B cell (primary cell): Measurements from ENCODE around the gene CHKB. TPM values are rescaled to one million over a fixed set of nuclear protein-coding genes. Genes with fewer than 3 reads are reported as not detected.

Source experiments
- ATAC-seq: fragments of 200-7000 bp; cut with Tn5 transposase; one replicate; pipeline ENCODE4 v1.10.0; 2021; ENCODE audit warnings: low read depth, mild to moderate bottlenecking, moderate number of reproducible peaks, moderate library complexity
- CTCF ChIA-PET: fragments of 350-600 bp; sonication (Branson Sonifier 250); formaldehyde crosslinking; loops from one replicate; lab custom pipeline; 2021; ENCODE audit warnings: antibody characterized with exemption, inconsistent platforms; lab: Charles Lee
- POLR2A ChIA-PET: fragments of 350-600 bp; sonication (Branson Sonifier 250); formaldehyde crosslinking; loops from one replicate; lab custom pipeline; 2021; ENCODE audit warnings: antibody characterized with exemption; lab: Charles Lee
- DNase-seq: peaks from one replicate; pipeline ENCODE4 v3.0.0; 2013
- H2AFZ ChIP-seq: 2 replicates; pipeline ENCODE4 v1.6.1; 2012; ENCODE audit warnings: mild to moderate bottlenecking, low read depth, low read length; ENCODE audit not compliant: insufficient read depth, poor library complexity, severe bottlenecking
- H3K27ac ChIP-seq, 2 donors: 1 replicate in 1 of 2; 2 replicates in 1 of 2; pipeline ENCODE4 v1.5.1; 2012 to 2013; ENCODE audit warnings: low read length in 2 of 2, mild to moderate bottlenecking in 2 of 2, moderate library complexity in 1 of 2
- H3K27me3 ChIP-seq, 4 experiments: fragments of 200-600 bp in 1 of 4; sonication (generic) in 1 of 4; replicated peaks in 1 of 4; 1 replicate in 2 of 4; 2 replicates in 2 of 4; pipeline versions ENCODE4 v1.6.1 to v1.7.0; 2013 to 2016; ENCODE audit warnings: low read length in 3 of 4, mild to moderate bottlenecking in 2 of 4, mixed read lengths in 1 of 4, moderate library complexity in 1 of 4; ENCODE audit not compliant: insufficient read depth in 4 of 4, control insufficient read depth in 3 of 4; ENCODE audit errors: control extremely low read depth in 1 of 4
- H3K36me3 ChIP-seq, 2 experiments: replicated peaks in 1 of 2; 1 replicate in 1 of 2; 2 replicates in 1 of 2; pipeline versions ENCODE4 v1.6.1 to v1.7.1; 2013; ENCODE audit warnings: low read length in 1 of 2; ENCODE audit not compliant: insufficient read depth in 2 of 2, control insufficient read depth in 1 of 2; ENCODE audit errors: control extremely low read depth in 1 of 2, extremely low read depth in 1 of 2
- H3K4me1 ChIP-seq, 2 donors: fragments of 200-600 bp in 1 of 2; sonication (generic) in 1 of 2; 1 replicate in 1 of 2; 2 replicates in 1 of 2; pipeline versions ENCODE4 v1.5.1 to v1.6.1; 2013 to 2017; ENCODE audit warnings: low read length in 2 of 2; ENCODE audit not compliant: control insufficient read depth in 2 of 2, insufficient read depth in 2 of 2
- H3K4me2 ChIP-seq: replicated peaks from 2 replicates; pipeline ENCODE3; 2012; ENCODE audit warnings: mild to moderate bottlenecking, low read depth, low read length; ENCODE audit not compliant: poor library complexity, severe bottlenecking
- H3K4me3 ChIP-seq, 5 experiments: fragments of 200-600 bp in 1 of 5; sonication (generic) in 1 of 5; 1 replicate in 3 of 5; 2 replicates in 2 of 5; pipeline versions ENCODE4 v1.5.1 to v1.7.0; 2011 to 2016; ENCODE audit warnings: low read length in 4 of 5, mild to moderate bottlenecking in 4 of 5, low read depth in 2 of 5, control low read depth in 1 of 5, moderate library complexity in 1 of 5; ENCODE audit not compliant: insufficient read depth in 1 of 5; ENCODE audit errors: control extremely low read depth in 1 of 5, extremely low read depth in 1 of 5
- H3K79me2 ChIP-seq: fragments of 200-600 bp; sonication (generic); one replicate; pipeline ENCODE4 v1.6.0; 2016; ENCODE audit warnings: low read length; ENCODE audit not compliant: control insufficient read depth, insufficient read depth
- H3K9ac ChIP-seq: fragments of 200-600 bp; sonication (generic); 2 replicates; pipeline ENCODE4 v1.6.1; 2017; ENCODE audit warnings: mild to moderate bottlenecking, low read length, moderate library complexity
- H3K9me3 ChIP-seq, 3 donors: one replicate each; pipeline versions ENCODE4 v1.6.1 to v1.7.1; 2013; ENCODE audit warnings: low read length in 2 of 3; ENCODE audit not compliant: control insufficient read depth in 2 of 3, insufficient read depth in 1 of 3; ENCODE audit errors: control extremely low read depth in 1 of 3
- H4K20me1 ChIP-seq: 2 replicates; pipeline ENCODE4 v1.6.0; 2012; ENCODE audit warnings: mild to moderate bottlenecking, low read length; ENCODE audit not compliant: insufficient read depth, control insufficient read depth, poor library complexity, severe bottlenecking
- H3K27ac Mint-ChIP-seq: one replicate; pipeline ENCODE4 v1.8.0; 2021; ENCODE audit warnings: mixed read lengths
- H3K27me3 Mint-ChIP-seq: one replicate; pipeline ENCODE4 v1.8.0; 2021; ENCODE audit warnings: mixed read lengths
- H3K4me1 Mint-ChIP-seq: one replicate; pipeline ENCODE4 v1.8.0; 2021; ENCODE audit warnings: mixed read lengths
- H3K4me3 Mint-ChIP-seq: one replicate; pipeline ENCODE4 v1.8.0; 2021; ENCODE audit warnings: mixed read lengths
- H3K9me3 Mint-ChIP-seq: one replicate; pipeline ENCODE4 v1.8.0; 2022; ENCODE audit warnings: mixed read lengths; ENCODE audit not compliant: insufficient read depth
- EZH2 ChIP-seq: IDR thresholded peaks from 2 replicates; pipeline ENCODE4 v1.6.1; 2012; ENCODE audit warnings: borderline replicate concordance, low read depth, mild to moderate bottlenecking, moderate library complexity, low read length; ENCODE audit not compliant: insufficient read depth, poor library complexity, severe bottlenecking
- WGBS: methylation state at CpG from one replicate; pipeline ENCODE4 v1.1.5; 2013; ENCODE audit warnings: missing lambda C conversion rate; ENCODE audit not compliant: insufficient coverage; 5-methylcytosine and 5-hydroxymethylcytosine counted together
- intact Hi-C: fragments of 100-400 bp; cut with micrococcal nuclease; formaldehyde crosslinking; loops from one replicate; pipeline ENCODE4 v1.10.0; 2022
- polyA plus RNA-seq: library from polyadenylated mRNA; depleted of rRNA; stranded (reverse); fragments of >200 nt; gene quantifications from 2 replicates; pipeline ENCODE4 v1.2.3, GENCODE V29; 2012
- total RNA-seq, 2 donors: library from RNA; stranded (reverse); fragments of 120-200 nt in 1 of 2; gene quantifications; 1 replicate in 1 of 2; 2 replicates in 1 of 2; pipeline versions ENCODE4 v1.2.3 to v1.2.4, GENCODE V29; 2013 to 2022
- TF ChIP-seq, protein P1 (sequence below): fragments of 200-600 bp; IDR thresholded peaks from one replicate; pipeline ENCODE4 v1.8.0; 2022; ENCODE audit warnings: antibody characterized with exemption, mild to moderate bottlenecking

CHKB gene
- total and polyA plus RNA-seq, 2 donors (not counting 1 experiment from before 2014, with no cell fraction given): 238 to 309 TPM

DNA sequence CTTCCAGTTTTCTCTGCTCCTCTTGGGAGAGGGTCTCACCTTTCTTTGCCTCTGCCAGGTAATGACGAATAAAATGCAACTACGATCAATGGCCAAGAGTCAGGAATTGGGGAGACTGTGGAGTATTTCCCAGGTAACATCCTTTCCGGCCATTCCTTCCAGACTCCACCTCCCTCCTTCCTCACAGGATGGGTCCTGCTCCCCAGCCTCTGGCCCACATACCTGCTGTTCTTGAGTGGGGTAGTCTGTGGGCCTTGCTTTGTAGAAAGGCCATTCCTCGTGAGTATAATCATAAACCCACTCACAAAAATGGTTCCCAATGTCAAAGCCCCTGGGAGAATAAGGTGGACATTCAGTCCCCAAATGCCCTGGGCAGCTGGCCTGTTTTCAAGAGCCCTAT lies 2.9 kb downstream of the CHKB start:
- no peak overlapping the region for H3K9ac ChIP-seq
- peaks cover 25% of the 10 kb centered on the region for H4K20me1 ChIP-seq
- H3K36me3 ChIP-seq: peaks cover 0 to 17% of the 10 kb centered on the region in 2 experiments
- Mint-ChIP-seq H3K27ac (no peak overlapping the region), H3K9me3 (no peaks in the 10 kb centered on the region), H3K4me3 (peak overlapping the region; percentile 12), H3K27me3 (no peaks in the 10 kb centered on the region), H3K4me1 (peaks cover 28% of the 10 kb centered on the region)
- no CpG with 5 or more reads among the region's 4 CpGs for WGBS
- H3K4me3 ChIP-seq: no peak overlapping the region
- no peaks in the 10 kb centered on the region for H3K9me3 ChIP-seq
- no peak overlapping the region for H3K27ac ChIP-seq
- no peak for TF ChIP-seq EZH2
- TF ChIP-seq, protein P1, sequence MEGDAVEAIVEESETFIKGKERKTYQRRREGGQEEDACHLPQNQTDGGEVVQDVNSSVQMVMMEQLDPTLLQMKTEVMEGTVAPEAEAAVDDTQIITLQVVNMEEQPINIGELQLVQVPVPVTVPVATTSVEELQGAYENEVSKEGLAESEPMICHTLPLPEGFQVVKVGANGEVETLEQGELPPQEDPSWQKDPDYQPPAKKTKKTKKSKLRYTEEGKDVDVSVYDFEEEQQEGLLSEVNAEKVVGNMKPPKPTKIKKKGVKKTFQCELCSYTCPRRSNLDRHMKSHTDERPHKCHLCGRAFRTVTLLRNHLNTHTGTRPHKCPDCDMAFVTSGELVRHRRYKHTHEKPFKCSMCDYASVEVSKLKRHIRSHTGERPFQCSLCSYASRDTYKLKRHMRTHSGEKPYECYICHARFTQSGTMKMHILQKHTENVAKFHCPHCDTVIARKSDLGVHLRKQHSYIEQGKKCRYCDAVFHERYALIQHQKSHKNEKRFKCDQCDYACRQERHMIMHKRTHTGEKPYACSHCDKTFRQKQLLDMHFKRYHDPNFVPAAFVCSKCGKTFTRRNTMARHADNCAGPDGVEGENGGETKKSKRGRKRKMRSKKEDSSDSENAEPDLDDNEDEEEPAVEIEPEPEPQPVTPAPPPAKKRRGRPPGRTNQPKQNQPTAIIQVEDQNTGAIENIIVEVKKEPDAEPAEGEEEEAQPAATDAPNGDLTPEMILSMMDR: no peak
- H3K4me1 ChIP-seq: peaks cover 14 to 25% of the 10 kb centered on the region in 2 donors
- DNase-seq (no peak), ATAC-seq (no peak)
- ChIA-PET POLR2A (no interaction called here), CTCF (interaction anchor here (1.2 kb wide), 1 partner anchor 16 kb away, joined by 3 read pairs; no protein-coding TSS in a partner anchor)
- intact Hi-C loops: loop anchor here (5.0 kb wide), 1 partner anchor 327 kb away; the partner anchor contains the start of gene HDAC10
- H2AFZ ChIP-seq: no peak overlapping the region
- H3K27me3 ChIP-seq: no peaks in the 10 kb centered on the region
- H3K79me2 ChIP-seq: peaks cover 12% of the 10 kb centered on the region
- H3K4me2 ChIP-seq: no peak overlapping the region

DNA sequence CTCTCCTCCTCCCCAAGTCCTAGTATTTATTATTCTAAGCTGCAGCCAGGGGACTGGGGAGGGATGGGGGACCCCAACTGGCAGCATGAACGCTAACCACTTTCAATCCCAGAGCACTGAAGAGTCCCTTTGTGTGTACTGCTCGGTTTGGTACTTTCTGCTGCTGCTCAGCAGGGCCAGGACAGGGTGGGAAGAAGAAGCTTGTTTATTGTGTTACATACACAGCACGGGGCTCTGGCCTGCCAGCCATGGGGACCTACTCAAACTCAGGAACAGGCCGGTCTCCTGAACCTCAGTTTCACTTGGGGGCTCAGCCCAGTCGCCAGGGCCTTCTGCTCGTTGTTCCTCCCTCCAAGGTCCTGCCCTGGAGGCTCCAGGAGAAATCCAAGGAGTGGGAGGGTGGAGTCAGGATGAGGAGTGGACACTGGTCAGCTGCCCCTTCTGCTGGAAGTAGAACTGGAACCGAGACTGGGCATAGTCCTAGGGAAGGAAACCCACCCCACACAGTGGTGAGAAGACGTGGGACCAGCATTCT lies 3.8 kb downstream of the CHKB start:
- Mint-ChIP-seq H3K4me3 (no peak overlapping the region), H3K27ac (no peak overlapping the region), H3K4me1 (peaks cover 28% of the 10 kb centered on the region), H3K27me3 (no peaks in the 10 kb centered on the region), H3K9me3 (no peaks in the 10 kb centered on the region)
- H3K4me1 ChIP-seq: peaks cover 14 to 24% of the 10 kb centered on the region in 2 donors
- ChIA-PET CTCF (interaction anchor here (1.0 kb wide), 1 partner anchor 71 kb away, joined by 3 read pairs; the partner anchor contains the start of genes LMF2 and NCAPH2), POLR2A (no interaction called here)
- H3K27me3 ChIP-seq: no peaks in the 10 kb centered on the region
- no peaks in the 10 kb centered on the region for H3K9me3 ChIP-seq
- DNase-seq (no peak), ATAC-seq (no peak)
- no peak overlapping the region for H2AFZ ChIP-seq
- WGBS: 96% methylated on average over 7 of the region's 8 CpGs
- H3K36me3 ChIP-seq: peaks cover 0 to 18% of the 10 kb centered on the region in 2 experiments
- no peak overlapping the region for H3K9ac ChIP-seq
- H3K27ac ChIP-seq: no peak overlapping the region
- H4K20me1 ChIP-seq: peaks cover 25% of the 10 kb centered on the region
- H3K4me2 ChIP-seq: no peak overlapping the region
- H3K4me3 ChIP-seq: no peak overlapping the region
- intact Hi-C loops: no loop called here
- peaks cover 12% of the 10 kb centered on the region for H3K79me2 ChIP-seq
- TF ChIP-seq EZH2: no peak
- TF ChIP-seq, protein P1: no peak
